OCI-LY3 (cell line): Measurements from ENCODE around the gene MINDY1.

Experiments used
- CTCF ChIP-seq: fragments of 200-600, 300-600 bp; sonication (generic); IDR thresholded peaks from 2 replicates; pipeline ENCODE4 v1.5.1; 2014; ENCODE audit warnings: antibody characterized with exemption, low read length, low read depth
- EZH2phosphoT487 ChIP-seq: fragments of 200-600 bp; shearing (Covaris generic); IDR thresholded peaks from 2 replicates; pipeline ENCODE4 v1.6.1; 2018; ENCODE audit warnings: antibody characterized with exemption, mixed run types, low read depth

- TF ChIP-seq CTCF: peak; percentile 51
- TF ChIP-seq EZH2phosphoT487: no peak
Measured at GRCh38 chr1:151047925-151048644, 41.4 kb upstream of the MINDY1 start.
